Tibial nerve (tissue), 4 donors: ENCODE results near the gene SLC38A10.

ENCODE experiments used
- CTCF ChIP-seq, 5 experiments: fragments of 200-600 bp in 3 of 5; fragments of 450-650 bp in 2 of 5; sonication (generic) in 3 of 5; IDR thresholded peaks; one replicate each; pipeline ENCODE4 v1.5.1; 2016 to 2019; ENCODE audit warnings: antibody characterized with exemption in 5 of 5, mild to moderate bottlenecking in 3 of 5, moderate library complexity in 2 of 5
- EP300 ChIP-seq, 2 donors: sonication (generic); formaldehyde crosslinking; IDR thresholded peaks; one replicate each; pipeline ENCODE4 v1.6.1; 2017; ENCODE audit warnings: antibody characterized with exemption in 2 of 2, mild to moderate bottlenecking in 1 of 2

- TF ChIP-seq CTCF (IDR thresholded peaks at IDR 0.05), result no peak
- no peak for TF ChIP-seq EP300 (IDR thresholded peaks at IDR 0.05)
Measured at GRCh38 chr17:81342269-81343070, 47.4 kb upstream of the SLC38A10 start.
